Embryonic facial prominence (tissue), 1 donor: ENCODE measurements around the gene GALNT11.
"Not testable (repeated sequence)": the region's sequence is repeated elsewhere in the genome, so short reads cannot be mapped to it uniquely, and the experiment has no call there.

Source experiments
- DNase-seq: peaks from one replicate; pipeline ENCODE4 v3.0.0-alpha.2; 2016; ENCODE audit errors: extremely low spot score

The GALNT11 gene

DNA sequence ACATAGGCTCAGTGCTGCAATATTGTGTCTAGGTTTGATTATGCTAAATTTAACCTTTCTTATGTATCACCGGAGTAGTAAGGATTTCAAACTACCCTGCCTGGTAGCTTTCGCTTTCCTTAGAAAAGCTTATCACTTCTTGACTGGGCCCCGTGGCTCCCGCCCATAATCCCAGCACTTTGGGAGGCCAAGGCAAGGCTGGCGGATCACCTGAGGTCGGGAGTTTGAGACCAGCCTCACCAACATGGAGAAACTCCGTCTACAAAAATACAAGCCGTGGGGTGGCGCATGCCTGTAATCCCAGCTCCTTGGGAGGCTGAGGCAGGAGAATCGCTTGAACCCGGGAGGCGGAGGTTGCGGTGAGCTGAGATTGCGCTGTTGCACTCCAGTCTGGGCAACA lies 49.9 kb downstream of the GALNT11 start:
- not testable (repeated sequence) for DNase-seq

DNA sequence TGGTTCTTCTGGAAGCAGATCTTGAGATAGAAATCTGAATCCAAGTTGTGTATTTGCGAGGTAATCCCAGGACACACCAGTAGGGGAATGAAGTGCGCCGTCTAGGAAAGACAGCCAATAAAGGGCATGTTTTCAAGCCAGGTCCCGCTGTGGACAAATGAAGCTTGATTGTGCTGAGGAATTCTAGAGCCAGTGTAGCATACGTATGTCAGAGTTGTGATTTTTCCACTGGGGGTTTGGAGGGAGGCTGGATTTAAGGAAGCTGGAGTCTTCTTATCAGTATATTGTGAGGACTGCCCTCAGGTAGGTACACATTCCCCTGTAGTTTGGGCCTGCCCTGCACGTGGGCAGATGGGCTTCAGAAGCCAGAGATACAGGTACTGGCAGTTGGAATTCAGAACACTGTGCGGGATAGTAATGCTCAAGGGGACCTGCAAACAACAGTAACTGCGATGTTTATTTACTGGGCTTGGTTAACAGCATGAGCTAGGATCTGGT lies 50.9 kb downstream of the GALNT11 start:
- DNase-seq: no peak

DNA sequence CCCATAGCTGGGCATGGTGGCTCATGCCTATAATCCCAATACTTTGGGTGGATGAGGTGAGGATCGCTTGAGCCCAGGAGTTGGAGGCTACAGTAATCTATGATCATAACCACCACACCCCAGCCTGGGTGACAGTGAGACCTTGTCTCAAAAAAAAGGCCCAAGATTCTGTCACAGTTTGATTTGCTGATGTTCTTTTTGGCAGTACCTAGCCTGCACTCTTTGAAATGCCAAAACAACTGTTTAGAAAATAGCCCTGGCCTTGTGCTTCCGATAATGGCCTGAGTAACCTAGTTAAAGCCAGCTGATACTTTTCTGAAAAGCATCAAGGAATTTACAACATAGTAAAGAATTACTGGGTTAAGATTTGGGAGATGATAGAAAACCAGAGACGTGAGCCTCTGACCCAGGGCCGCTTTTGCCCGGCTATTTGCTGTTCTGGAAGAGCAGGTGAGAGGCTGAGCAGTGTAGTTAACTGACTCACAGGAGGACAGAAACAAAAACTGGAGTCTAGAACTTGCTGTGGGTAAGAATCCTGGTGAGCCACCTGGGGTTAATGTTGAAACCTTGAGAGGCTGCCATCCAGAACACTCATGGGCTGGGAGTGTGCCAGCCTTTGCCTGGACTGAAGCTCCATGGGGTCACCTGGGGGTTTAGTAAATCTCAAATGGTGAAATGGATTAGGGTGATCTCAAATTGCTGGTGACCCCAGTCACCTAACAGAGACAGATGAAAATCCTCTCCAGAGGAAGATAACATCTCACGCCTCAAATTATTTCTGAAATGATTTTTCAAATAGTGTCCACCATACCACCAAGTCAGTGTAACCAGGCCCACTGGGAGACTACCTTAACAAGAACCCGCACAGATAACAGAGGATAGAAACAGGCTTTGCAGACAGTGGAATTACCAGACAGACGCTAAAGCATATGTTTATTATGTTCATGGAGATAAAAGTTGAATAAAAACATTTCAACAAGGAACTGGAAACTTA lies 51.8 kb downstream of the GALNT11 start:
- no peak for DNase-seq

DNA sequence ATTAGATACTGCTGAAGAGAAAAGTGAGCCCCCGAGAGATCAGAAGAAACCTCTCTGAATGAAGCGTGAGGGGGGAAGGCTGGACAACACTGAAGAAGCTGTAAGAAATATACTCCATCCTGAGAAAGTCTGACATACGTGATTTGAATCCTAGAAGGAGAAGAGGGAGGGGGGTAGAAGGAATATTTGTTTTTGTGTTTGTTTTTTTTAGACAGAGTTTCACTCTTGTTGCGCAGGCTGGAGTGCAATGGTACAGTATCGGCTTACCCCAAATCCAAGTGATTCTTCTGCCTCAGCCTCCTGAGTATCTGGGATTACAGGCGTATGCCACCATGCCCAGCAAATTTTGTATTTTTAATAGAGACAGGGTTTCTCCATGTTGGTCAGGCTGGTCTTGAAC lies 52.6 kb downstream of the GALNT11 start:
- DNase-seq: no peak

DNA sequence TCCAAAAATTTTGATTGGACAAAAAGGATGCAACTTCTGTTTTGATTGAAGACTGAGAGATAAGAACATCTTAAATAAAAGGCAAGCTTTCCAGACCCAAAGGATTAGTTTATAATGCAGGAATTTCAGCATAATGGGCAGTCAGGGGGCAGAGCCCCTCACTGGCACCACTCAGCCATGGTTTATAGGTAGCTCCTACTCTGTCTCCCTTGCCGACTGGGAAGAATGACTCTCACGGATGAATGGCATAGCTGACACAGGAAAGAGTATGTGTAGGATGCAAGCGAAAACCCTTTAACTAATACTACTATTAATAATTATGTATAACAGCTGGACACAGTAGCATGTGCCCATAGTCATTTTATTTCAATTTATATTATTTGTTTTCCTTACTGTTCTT lies 53.3 kb downstream of the GALNT11 start:
- no peak for DNase-seq

DNA sequence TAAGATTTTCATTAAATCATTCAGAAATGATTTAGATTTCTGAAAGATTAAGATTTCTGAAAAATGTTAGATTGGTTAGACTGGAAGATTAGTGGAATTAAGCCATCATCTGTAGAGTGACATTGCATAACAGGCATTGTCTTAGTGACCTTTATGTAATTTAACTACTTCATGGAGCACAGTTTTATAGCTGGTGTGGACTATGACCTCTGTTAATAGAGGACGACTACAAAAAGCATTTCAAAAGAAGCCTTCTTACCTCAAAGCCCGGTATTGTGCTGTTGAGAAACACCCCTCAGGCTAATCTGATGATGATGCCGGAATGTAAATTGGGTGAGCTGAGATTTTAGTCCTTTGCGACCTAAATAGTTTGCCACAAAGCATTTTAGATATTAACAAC lies 55.6 kb downstream of the GALNT11 start:
- no peak for DNase-seq

DNA sequence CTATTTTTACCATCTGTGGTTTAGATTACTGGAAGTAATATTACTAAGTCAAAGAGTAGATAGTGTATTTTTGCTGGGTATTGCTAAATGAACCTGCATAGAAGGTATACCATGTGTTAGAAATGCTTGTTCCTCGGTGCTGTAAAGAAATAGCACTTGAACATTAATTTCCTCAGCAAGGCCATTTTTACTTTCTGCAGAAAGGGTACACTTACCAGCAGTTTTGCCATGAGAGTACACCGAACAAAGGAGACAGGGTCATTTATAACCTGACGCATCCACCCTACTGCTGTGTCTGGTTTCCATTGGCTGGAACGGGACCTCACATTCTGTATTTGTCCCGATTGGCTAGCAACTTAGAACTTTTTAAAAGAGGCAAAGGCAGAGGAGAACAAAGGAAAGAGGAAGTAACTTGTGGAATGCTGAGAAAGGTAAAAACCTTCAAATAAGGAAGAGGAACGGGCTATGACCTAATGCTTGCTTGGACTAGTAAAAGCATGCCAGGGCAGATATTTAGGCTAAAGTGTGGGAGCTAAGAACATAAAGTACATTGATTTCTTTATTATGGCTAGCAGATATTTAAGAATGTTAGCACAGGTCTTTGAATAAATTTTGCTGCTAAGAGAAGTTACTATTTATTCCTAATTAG lies 56.7 kb downstream of the GALNT11 start:
- not testable (repeated sequence) for DNase-seq

DNA sequence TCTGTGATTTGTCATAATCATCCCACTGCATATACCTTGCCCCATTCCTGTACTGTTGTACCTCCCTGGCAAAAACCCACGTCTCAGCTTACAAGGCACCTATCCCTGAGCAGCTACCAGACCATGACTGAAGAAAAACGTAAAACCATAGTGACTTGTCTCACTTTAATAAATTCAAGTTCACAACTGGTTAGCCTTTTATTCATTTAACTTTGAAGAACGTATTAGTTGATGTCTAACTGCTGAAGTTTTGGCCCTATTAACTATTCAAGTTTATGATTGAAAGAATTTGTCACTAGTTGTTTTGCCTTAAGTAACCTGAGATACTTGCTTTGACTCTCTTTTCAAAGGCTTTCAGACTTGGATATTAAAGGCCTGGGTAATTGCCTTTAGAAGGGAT lies 59.7 kb downstream of the GALNT11 start:
- no peak for DNase-seq

DNA sequence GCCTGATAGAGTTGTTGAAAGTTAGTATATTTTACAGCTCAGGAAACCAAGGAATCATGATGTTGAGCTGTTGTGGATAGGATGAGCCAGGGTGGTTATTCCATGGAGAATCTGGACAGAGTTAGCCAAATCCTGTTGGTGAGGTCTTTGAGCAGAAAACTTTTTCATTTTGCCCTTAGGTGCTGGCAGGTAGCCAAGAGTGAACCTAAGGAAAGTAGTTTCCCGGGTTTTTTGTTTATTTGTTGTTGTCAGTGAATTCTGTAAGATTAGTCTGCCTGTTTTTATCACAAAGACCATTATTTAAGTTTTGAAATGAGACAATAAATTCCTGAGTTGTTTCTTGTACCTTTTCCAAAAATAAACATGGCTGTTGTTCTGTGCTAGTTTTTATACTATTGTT lies 61.0 kb downstream of the GALNT11 start:
- DNase-seq: no peak

DNA sequence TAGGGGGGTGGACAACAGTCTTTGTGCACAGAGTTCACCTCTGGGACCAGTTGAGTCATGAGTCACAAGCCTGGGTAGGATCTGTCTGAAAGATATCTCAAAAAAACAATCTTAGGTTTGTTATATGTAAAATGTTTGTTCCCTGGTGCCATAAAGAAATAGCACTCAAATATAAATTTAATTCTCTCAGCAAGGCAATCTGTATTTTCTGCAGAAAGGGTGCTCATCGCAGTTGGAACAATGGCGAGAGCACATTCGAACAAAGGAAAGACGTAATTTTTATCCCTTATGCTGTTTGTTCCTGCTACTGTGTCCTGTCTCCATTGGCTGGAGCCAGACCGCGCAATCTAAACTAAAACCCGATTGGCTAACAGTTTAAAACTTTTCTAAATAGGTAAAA lies 63.7 kb downstream of the GALNT11 start:
- DNase-seq: no peak

DNA sequence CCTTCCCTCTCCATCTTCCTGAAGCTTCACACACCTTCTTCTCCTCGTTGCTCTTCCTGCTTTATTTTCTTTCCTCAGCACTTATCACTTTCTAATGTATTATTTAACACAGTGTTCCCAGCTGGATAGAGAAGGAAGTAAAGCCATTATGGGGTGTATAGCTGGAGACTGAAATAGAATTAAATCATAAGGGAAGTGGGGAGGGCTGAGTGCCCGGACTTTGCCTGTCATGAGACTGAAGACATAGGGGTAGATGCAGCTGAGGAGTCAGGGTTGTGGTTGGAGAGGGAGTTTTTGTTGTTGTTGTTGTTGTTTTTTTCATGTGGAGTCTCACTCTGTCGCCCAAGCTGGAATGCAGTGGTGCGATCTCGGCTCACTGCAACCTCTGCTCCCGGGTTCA lies 65.3 kb downstream of the GALNT11 start:
- DNase-seq: no peak

DNA sequence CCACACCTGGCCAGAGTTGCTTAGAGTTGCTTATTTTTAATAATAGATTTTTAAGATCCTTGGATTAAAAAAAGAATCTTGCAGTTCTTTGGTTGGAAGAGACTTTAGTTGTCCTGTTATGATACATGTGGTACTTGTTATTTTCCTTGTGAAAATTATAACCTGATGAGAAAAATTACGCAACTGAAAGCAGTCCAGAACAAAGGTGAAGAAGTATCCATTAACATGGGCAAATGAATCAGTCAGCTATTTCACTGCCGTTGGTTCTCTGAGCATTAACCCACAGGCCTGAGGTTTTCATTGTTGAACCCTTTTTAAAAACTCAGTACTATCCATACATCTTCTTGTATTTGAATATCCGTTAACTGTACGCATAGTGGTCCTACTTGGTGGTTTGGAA lies 68.2 kb downstream of the GALNT11 start:
- no peak for DNase-seq

DNA sequence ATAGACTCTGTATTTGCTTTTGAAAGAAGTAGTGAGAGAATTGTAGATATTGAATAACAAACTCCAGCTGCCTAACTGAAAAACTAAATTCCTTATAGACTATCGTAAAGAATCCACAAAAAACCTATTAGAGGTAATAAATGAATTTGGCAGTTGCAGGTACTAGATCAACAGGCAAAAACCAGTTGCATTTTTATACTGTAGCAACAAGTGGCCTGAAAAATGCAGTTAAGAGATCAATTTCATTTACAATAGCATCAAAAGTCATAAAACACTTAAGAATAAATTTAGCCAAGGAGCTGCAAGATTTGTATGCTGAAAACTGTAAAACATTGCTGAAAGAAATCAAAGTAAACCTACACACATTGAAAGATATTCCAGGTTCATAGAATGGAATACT lies 70.3 kb downstream of the GALNT11 start:
- DNase-seq: no peak

DNA sequence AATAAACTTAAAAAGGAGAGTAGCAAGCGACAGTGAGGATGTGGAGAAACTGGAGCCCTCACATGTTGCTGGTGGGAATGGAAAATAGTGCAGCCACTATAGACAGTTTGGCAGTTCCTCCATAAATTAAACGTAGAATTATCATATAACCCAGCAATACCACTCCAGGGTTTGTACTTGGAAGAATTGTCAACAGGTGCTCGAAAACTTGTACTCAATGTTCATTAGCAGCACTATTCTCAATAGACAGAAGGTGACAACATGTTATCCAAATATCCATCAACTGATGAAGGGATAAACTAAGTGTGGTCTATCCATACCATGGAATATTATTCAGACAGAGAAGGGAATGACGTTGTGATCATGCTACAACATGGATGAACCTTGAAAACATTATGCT lies 71.9 kb downstream of the GALNT11 start:
- DNase-seq: no peak

DNA sequence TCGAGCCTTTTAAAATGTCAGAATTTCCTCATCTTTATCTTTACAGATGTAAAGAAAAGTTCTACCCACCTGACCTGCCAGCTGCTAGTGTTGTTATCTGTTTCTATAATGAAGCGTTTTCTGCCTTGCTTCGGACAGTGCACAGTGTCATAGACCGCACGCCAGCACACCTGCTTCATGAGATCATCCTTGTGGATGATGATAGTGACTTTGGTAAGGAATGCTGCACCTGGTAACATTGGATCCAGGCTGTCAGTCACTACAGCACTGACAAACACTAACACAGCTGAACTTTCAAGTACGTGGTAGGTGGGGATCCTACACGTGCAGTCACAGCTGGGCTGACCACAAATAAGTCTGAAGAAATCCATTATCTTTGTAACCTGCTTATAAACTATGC lies 77.6 kb downstream of the GALNT11 start:
- DNase-seq: no peak

DNA sequence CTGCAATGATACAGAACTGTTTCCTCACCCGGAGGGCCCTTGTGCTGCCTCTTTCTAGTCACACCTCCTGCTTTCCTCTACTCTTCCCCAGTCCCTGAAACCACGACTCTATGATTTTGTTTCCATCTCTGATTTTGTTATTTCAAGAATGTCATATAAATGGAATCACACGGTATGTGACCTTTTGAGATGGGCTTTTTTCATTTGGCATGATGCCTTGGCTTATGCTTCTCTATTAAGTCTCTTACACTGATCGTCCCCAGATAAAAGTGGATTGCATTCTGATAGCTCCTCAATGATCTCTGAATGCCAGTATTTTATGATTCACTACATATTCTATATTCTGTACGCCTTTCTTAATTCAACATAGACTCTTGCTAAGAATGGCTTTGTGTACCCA lies 78.2 kb downstream of the GALNT11 start:
- no peak for DNase-seq

DNA sequence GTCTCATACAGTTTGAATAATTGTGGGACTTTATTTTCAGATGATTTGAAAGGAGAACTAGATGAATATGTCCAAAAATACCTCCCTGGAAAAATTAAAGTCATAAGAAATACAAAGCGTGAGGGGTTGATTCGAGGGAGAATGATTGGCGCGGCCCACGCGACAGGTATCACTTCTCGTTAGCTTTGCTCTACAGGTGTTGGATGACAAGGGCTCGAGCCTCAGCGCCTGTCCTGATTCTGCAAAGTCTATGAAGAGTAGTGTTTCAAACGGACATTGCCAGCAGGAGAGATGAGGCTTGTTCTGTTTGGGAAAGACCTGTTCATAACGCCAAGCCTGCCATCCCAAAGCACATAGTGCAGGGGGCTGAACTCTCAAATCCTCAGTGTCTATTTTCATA lies 79.7 kb downstream of the GALNT11 start:
- DNase-seq: no peak

DNA sequence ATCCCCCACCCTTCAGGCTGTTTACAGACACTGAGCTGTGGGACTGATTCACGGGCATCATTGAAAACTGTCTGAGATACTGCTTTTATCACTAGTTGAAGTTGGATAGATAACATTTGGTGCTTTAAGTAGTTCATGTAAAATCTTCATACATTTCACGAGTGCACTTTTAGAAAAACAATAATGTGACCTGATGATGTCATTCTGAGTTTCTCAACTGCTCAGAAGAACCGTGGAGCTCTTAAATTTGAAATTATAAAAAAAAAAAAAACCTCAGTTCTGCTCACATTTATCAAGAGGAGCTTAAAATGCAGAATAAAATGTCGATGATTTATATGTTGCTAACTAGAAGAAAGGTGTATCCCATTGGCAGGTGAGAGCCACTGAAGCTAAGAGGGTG lies 81.5 kb downstream of the GALNT11 start:
- no peak for DNase-seq

DNA sequence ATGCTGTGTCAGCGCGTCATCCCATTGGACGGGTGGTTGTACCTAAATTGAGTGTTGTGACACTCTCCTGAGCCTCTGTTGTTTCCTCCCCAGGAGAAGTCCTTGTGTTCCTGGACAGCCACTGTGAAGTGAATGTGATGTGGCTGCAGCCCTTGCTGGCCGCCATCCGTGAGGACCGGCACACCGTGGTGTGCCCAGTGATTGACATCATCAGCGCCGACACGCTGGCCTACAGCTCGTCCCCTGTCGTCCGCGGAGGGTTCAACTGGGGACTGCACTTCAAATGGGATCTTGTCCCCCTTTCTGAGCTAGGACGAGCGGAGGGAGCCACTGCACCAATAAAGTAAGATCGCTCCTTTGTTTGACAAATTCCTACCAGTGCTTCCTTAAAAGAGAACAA lies 82.5 kb downstream of the GALNT11 start:
- no peak for DNase-seq

DNA sequence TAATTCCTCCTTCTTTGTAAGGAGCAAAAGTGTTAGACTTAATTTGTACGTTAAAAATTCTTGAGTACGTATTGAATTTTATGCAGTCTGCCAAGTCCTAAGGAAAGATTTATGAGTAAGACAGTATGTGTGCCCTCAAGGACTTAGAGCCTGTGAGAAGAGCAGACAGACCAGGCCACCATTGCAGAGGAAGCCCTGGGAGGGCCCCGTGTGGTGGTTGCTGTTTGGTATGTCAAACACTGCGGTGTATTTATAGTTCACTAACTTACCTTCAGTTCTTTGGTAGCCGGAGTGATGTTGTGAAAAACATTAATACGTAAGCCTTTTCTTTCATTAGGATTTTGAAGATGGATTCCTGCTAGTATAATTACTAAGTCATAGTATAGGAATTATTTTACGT lies 82.9 kb downstream of the GALNT11 start:
- DNase-seq: no peak

DNA sequence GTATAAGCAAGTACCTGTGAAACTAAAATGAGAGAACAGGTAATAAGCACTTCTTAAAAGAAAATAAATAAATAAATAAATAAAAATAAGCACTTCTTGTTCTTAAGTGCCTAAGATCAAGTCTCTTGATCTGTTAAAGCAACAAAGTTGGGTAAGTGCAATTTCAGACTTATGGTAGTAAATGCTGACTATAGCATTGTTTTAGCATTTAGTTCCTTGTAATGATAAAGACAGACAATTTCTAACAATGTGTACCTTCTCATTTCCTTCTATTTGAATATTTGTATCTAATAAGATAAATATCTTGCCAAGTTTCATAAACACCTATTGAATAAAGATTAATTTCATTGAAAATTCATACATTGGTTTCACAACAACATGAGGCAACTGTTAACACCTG lies 87.4 kb downstream of the GALNT11 start:
- no peak for DNase-seq

DNA sequence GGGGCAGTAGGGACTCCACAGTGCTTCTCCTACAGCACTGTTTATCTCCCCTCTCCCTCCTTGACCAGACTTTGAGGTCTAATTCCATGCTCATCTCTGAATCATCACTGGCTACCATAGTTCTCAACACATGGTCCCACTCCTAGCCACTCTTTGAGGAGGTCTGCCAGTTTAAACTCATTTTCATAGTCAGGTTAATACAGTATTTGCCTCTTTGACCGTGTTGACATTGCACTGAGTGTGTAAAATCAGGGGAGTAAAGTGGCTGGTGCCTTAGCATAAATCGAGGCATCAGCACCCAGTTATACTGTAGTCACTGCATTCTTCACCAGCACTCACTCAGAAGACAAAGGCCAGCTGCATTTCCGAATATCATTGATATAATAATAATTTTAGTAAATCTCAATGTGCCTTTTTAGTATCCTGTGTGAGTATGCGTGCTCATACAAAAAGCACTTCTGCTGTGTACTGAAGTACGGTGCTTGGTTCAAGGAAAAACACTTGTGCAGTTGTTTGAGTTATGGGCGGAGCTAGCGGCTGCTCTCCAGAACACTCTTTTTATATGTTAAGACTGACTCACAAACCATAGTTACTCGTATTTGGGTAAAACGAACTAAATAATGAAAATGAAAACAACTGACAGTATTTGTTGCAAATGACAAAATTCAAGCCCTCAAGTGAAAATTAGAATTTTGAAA lies 89.7 kb downstream of the GALNT11 start:
- DNase-seq: no peak
